K562 (cell line): Measurements from ENCODE around the gene PBX4. TPM values are rescaled to one million over a fixed set of nuclear protein-coding genes. Genes with fewer than 3 reads are reported as not detected.

ENCODE experiments used
- HNRNPK ChIP-seq: fragments of 200-400 bp; formaldehyde crosslinking; IDR thresholded peaks from one replicate; pipeline ENCODE4 v1.6.1; 2018; ENCODE audit warnings: mild to moderate bottlenecking, low read depth, low read length; ENCODE audit not compliant: poor library complexity, severe bottlenecking
- NFE2L1 ChIP-seq: fragments of 450-650 bp; IDR thresholded peaks from 2 replicates; pipeline ENCODE4 v1.6.1; 2016; ENCODE audit warnings: missing genetic modification characterization, low read depth, mild to moderate bottlenecking, missing compliant biosample characterization, moderate library complexity, borderline replicate concordance
- TAF15 ChIP-seq: fragments of 200-400 bp; formaldehyde crosslinking; IDR thresholded peaks from 2 replicates; pipeline ENCODE4 v1.6.1; 2017; ENCODE audit warnings: mild to moderate bottlenecking, low read depth, low read length, moderate library complexity
- YY1 ChIP-seq, 3 experiments: IDR thresholded peaks; 2 replicates each; pipeline ENCODE4 v1.6.1; 2011; ENCODE audit warnings: low read length in 2 of 3, mild to moderate bottlenecking in 2 of 3, moderate library complexity in 2 of 3, borderline replicate concordance in 1 of 3, control low read depth in 1 of 3, low read depth in 1 of 3; ENCODE audit not compliant: insufficient read depth in 3 of 3, insufficient replicate concordance in 2 of 3, control insufficient read depth in 1 of 3, insufficient read length in 1 of 3; ENCODE audit errors: extremely low read depth in 1 of 3
- polyA plus RNA-seq, 8 experiments: library from polyadenylated mRNA; depleted of rRNA in 4 of 8; stranded (reverse) in 5 of 8; unstranded in 3 of 8; fragments of >200 nt; fragmentation: Nextera tagmentation in 2 of 8; fragmentation: Illumina TruSeq in 1 of 8; extraction: Ambion mirVana in 2 of 8; extraction: Trizol in 1 of 8; gene quantifications; 2 replicates each; pipeline versions ENCODE4 v1.2.1 to v1.2.3, GENCODE V29; 2011 to 2014; ENCODE audit warnings: inconsistent platforms in 1 of 8, missing spikeins in 1 of 8
- total RNA-seq, 7 experiments: library from RNA; depleted of rRNA in 6 of 7; stranded (reverse); fragments of >200 nt in 6 of 7; fragmentation: Illumina TruSeq in 2 of 7; extraction: Trizol in 2 of 7; gene quantifications; 2 replicates each; pipeline versions ENCODE4 v1.2.1 to v1.2.3, GENCODE V29; 2011 to 2021; ENCODE audit warnings: low replicate concordance in 1 of 7
- TF ChIP-seq, protein P1 (sequence below): fragments of 200-600 bp; sonication (generic); IDR thresholded peaks from one replicate; pipeline ENCODE4 v1.6.1; 2012; ENCODE audit warnings: mild to moderate bottlenecking, low read depth, low read length, inconsistent platforms
- TF ChIP-seq, protein P2 (sequence below): sonication (generic); formaldehyde crosslinking; IDR thresholded peaks from 2 replicates; pipeline ENCODE4 v1.8.0; 2023; ENCODE audit warnings: missing genetic modification reagents, mild to moderate bottlenecking, borderline replicate concordance

Gene PBX4
- total and polyA plus RNA-seq, 9 of the 15 experiments (the other 6 are each of a cell fraction or from before 2014, with no cell fraction given), result 0.11 to 3.8 (median 1.6) TPM; not detected in 1

GRCh38 chr19:19559931-19560330 lies 58.6 kb downstream of the PBX4 start (continued):
- TF ChIP-seq, protein P1, sequence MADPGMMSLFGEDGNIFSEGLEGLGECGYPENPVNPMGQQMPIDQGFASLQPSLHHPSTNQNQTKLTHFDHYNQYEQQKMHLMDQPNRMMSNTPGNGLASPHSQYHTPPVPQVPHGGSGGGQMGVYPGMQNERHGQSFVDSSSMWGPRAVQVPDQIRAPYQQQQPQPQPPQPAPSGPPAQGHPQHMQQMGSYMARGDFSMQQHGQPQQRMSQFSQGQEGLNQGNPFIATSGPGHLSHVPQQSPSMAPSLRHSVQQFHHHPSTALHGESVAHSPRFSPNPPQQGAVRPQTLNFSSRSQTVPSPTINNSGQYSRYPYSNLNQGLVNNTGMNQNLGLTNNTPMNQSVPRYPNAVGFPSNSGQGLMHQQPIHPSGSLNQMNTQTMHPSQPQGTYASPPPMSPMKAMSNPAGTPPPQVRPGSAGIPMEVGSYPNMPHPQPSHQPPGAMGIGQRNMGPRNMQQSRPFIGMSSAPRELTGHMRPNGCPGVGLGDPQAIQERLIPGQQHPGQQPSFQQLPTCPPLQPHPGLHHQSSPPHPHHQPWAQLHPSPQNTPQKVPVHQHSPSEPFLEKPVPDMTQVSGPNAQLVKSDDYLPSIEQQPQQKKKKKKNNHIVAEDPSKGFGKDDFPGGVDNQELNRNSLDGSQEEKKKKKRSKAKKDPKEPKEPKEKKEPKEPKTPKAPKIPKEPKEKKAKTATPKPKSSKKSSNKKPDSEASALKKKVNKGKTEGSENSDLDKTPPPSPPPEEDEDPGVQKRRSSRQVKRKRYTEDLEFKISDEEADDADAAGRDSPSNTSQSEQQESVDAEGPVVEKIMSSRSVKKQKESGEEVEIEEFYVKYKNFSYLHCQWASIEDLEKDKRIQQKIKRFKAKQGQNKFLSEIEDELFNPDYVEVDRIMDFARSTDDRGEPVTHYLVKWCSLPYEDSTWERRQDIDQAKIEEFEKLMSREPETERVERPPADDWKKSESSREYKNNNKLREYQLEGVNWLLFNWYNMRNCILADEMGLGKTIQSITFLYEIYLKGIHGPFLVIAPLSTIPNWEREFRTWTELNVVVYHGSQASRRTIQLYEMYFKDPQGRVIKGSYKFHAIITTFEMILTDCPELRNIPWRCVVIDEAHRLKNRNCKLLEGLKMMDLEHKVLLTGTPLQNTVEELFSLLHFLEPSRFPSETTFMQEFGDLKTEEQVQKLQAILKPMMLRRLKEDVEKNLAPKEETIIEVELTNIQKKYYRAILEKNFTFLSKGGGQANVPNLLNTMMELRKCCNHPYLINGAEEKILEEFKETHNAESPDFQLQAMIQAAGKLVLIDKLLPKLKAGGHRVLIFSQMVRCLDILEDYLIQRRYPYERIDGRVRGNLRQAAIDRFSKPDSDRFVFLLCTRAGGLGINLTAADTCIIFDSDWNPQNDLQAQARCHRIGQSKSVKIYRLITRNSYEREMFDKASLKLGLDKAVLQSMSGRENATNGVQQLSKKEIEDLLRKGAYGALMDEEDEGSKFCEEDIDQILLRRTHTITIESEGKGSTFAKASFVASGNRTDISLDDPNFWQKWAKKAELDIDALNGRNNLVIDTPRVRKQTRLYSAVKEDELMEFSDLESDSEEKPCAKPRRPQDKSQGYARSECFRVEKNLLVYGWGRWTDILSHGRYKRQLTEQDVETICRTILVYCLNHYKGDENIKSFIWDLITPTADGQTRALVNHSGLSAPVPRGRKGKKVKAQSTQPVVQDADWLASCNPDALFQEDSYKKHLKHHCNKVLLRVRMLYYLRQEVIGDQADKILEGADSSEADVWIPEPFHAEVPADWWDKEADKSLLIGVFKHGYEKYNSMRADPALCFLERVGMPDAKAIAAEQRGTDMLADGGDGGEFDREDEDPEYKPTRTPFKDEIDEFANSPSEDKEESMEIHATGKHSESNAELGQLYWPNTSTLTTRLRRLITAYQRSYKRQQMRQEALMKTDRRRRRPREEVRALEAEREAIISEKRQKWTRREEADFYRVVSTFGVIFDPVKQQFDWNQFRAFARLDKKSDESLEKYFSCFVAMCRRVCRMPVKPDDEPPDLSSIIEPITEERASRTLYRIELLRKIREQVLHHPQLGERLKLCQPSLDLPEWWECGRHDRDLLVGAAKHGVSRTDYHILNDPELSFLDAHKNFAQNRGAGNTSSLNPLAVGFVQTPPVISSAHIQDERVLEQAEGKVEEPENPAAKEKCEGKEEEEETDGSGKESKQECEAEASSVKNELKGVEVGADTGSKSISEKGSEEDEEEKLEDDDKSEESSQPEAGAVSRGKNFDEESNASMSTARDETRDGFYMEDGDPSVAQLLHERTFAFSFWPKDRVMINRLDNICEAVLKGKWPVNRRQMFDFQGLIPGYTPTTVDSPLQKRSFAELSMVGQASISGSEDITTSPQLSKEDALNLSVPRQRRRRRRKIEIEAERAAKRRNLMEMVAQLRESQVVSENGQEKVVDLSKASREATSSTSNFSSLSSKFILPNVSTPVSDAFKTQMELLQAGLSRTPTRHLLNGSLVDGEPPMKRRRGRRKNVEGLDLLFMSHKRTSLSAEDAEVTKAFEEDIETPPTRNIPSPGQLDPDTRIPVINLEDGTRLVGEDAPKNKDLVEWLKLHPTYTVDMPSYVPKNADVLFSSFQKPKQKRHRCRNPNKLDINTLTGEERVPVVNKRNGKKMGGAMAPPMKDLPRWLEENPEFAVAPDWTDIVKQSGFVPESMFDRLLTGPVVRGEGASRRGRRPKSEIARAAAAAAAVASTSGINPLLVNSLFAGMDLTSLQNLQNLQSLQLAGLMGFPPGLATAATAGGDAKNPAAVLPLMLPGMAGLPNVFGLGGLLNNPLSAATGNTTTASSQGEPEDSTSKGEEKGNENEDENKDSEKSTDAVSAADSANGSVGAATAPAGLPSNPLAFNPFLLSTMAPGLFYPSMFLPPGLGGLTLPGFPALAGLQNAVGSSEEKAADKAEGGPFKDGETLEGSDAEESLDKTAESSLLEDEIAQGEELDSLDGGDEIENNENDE, result no peak
- TF ChIP-seq NFE2L1 (tag) (no peak), YY1 (IDR thresholded peaks at IDR 0.05; ENCODE audit: borderline replicate concordance in 1 of 3, control insufficient read depth in 1 of 3, extremely low read depth in 1 of 3, insufficient read depth in 3 of 3, insufficient read length in 1 of 3, insufficient replicate concordance in 2 of 3, low read depth in 1 of 3, low read length in 2 of 3) (no peak), TAF15 (no peak), HNRNPK (no peak)
- TF ChIP-seq, protein P2, sequence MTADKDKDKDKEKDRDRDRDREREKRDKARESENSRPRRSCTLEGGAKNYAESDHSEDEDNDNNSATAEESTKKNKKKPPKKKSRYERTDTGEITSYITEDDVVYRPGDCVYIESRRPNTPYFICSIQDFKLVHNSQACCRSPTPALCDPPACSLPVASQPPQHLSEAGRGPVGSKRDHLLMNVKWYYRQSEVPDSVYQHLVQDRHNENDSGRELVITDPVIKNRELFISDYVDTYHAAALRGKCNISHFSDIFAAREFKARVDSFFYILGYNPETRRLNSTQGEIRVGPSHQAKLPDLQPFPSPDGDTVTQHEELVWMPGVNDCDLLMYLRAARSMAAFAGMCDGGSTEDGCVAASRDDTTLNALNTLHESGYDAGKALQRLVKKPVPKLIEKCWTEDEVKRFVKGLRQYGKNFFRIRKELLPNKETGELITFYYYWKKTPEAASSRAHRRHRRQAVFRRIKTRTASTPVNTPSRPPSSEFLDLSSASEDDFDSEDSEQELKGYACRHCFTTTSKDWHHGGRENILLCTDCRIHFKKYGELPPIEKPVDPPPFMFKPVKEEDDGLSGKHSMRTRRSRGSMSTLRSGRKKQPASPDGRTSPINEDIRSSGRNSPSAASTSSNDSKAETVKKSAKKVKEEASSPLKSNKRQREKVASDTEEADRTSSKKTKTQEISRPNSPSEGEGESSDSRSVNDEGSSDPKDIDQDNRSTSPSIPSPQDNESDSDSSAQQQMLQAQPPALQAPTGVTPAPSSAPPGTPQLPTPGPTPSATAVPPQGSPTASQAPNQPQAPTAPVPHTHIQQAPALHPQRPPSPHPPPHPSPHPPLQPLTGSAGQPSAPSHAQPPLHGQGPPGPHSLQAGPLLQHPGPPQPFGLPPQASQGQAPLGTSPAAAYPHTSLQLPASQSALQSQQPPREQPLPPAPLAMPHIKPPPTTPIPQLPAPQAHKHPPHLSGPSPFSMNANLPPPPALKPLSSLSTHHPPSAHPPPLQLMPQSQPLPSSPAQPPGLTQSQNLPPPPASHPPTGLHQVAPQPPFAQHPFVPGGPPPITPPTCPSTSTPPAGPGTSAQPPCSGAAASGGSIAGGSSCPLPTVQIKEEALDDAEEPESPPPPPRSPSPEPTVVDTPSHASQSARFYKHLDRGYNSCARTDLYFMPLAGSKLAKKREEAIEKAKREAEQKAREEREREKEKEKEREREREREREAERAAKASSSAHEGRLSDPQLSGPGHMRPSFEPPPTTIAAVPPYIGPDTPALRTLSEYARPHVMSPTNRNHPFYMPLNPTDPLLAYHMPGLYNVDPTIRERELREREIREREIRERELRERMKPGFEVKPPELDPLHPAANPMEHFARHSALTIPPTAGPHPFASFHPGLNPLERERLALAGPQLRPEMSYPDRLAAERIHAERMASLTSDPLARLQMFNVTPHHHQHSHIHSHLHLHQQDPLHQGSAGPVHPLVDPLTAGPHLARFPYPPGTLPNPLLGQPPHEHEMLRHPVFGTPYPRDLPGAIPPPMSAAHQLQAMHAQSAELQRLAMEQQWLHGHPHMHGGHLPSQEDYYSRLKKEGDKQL, result no peak
- TF ChIP-seq, all 486 proteins: peak for 0
